Tibial artery (tissue), 4 donors: ENCODE data around the gene MYO1B.

Experiments used
- DNase-seq, 2 donors: peaks; one replicate each; pipeline ENCODE4 v3.0.0-alpha.2; 2019
- H3K27ac ChIP-seq, 2 donors: fragments of 200-600 bp; sonication (generic) in 1 of 2; 1 replicate in 1 of 2; 2 replicates in 1 of 2; pipeline ENCODE4 v1.5.1; 2018 to 2019; ENCODE audit warnings: mild to moderate bottlenecking in 1 of 2
- H3K27me3 ChIP-seq, 2 donors: fragments of 200-600 bp; sonication (generic) in 1 of 2; one replicate each; pipeline versions ENCODE4 v1.5.1 to v1.6.0; 2016 to 2019
- H3K36me3 ChIP-seq, 3 donors: fragments of 200-600 bp; sonication (generic) in 2 of 3; one replicate each; pipeline ENCODE4 v1.5.1; 2016 to 2019; ENCODE audit warnings: mild to moderate bottlenecking in 2 of 3
- H3K4me1 ChIP-seq, 4 donors: fragments of 200-600 bp; sonication (generic) in 2 of 4; 1 replicate in 3 of 4; 2 replicates in 1 of 4; pipeline ENCODE4 v1.5.1; 2016 to 2019
- H3K4me3 ChIP-seq, 2 donors: fragments of 200-600 bp; sonication (generic) in 1 of 2; 1 replicate in 1 of 2; 2 replicates in 1 of 2; pipeline ENCODE4 v1.5.1; 2018 to 2019; ENCODE audit warnings: mild to moderate bottlenecking in 2 of 2
- H3K9me3 ChIP-seq, 3 donors: fragments of 200-600 bp; sonication (generic) in 1 of 3; one replicate each; pipeline ENCODE4 v1.5.1; 2016 to 2019
- CTCF ChIP-seq, 2 experiments: fragments of 200-600 bp in 1 of 2; fragments of 450-650 bp in 1 of 2; IDR thresholded peaks; one replicate each; pipeline ENCODE4 v1.5.1; 2017 to 2019; ENCODE audit warnings: antibody characterized with exemption in 2 of 2, mild to moderate bottlenecking in 1 of 2, moderate library complexity in 1 of 2
- intact Hi-C: fragments of 100-400 bp; cut with DNase I; formaldehyde crosslinking; loops from one replicate; pipeline ENCODE4 v1.15.0; 2023; ENCODE audit warnings: low total_unique reads

Gene MYO1B

GRCh38 chr2:191321861-191322662, 76.9 kb downstream of the MYO1B start:
- no peak for TF ChIP-seq CTCF (IDR thresholded peaks at IDR 0.05)
- intact Hi-C loops = no loop called here
- H3K4me3 ChIP-seq = no peak overlapping the region
- peaks cover 0 to 60% (median 21%) of the 10 kb centered on the region in 4 donors for H3K4me1 ChIP-seq
- H3K36me3 ChIP-seq = no peaks in the 10 kb centered on the region
- no peaks in the 10 kb centered on the region for H3K27me3 ChIP-seq
- DNase-seq = no peak
- H3K27ac ChIP-seq = peak overlapping the region in 1 of 2 donors; percentile 6
- no peaks in the 10 kb centered on the region for H3K9me3 ChIP-seq

- Histone ChIP-seq H3K4me3 (no peak overlapping the region), H3K4me1 (peaks cover 0 to 50% (median 19%) of the 10 kb centered on the region in 4 donors), H3K36me3 (no peaks in the 10 kb centered on the region), H3K27me3 (no peaks in the 10 kb centered on the region), H3K9me3 (no peaks in the 10 kb centered on the region), H3K27ac (no peak overlapping the region)
- TF ChIP-seq CTCF (IDR thresholded peaks at IDR 0.05) = no peak
- DNase-seq = no peak
- intact Hi-C loops = no loop called here
Observed at GRCh38 chr2:191322828-191323506, 77.8 kb downstream of the MYO1B start.

- no peak for DNase-seq
- peaks cover 0 to 10% (median under 1%) of the 10 kb centered on the region in 3 donors for H3K36me3 ChIP-seq
- H3K27me3 ChIP-seq = no peaks in the 10 kb centered on the region
- H3K27ac ChIP-seq = no peak overlapping the region
- intact Hi-C loops = no loop called here
- TF ChIP-seq CTCF (IDR thresholded peaks at IDR 0.05) = no peak
- no peaks in the 10 kb centered on the region for H3K9me3 ChIP-seq
- no peak overlapping the region for H3K4me3 ChIP-seq
- peaks cover 0 to 23% (median 4%) of the 10 kb centered on the region in 4 donors for H3K4me1 ChIP-seq
Observed at GRCh38 chr2:191325651-191326365, 80.6 kb downstream of the MYO1B start.

- intact Hi-C loops = no loop called here
- TF ChIP-seq CTCF (IDR thresholded peaks at IDR 0.05) = no peak
- H3K4me3 ChIP-seq = no peak overlapping the region
- peaks cover 0 to 17% (median 5%) of the 10 kb centered on the region in 3 donors for H3K36me3 ChIP-seq
- no peak for DNase-seq
- no peak overlapping the region for H3K27ac ChIP-seq
- no peaks in the 10 kb centered on the region for H3K27me3 ChIP-seq
- H3K4me1 ChIP-seq = peaks cover 0 to 8% (median 0%) of the 10 kb centered on the region in 4 donors
- no peaks in the 10 kb centered on the region for H3K9me3 ChIP-seq
Observed at GRCh38 chr2:191327484-191327883, 82.3 kb downstream of the MYO1B start.

- no peak for TF ChIP-seq CTCF (IDR thresholded peaks at IDR 0.05)
- Histone ChIP-seq H3K27ac (no peak overlapping the region), H3K9me3 (no peaks in the 10 kb centered on the region), H3K36me3 (peaks cover 0 to 17% (median 5%) of the 10 kb centered on the region in 3 donors), H3K4me1 (peaks cover 0 to 16% (median 0%) of the 10 kb centered on the region in 4 donors), H3K4me3 (no peak overlapping the region), H3K27me3 (no peaks in the 10 kb centered on the region)
- no peak for DNase-seq
- intact Hi-C loops = no loop called here
Observed at GRCh38 chr2:191328150-191328809, 83.1 kb downstream of the MYO1B start.
